Calu3 (cell line): ENCODE data around the gene CREBRF. TPM values are rescaled to one million over a fixed set of nuclear protein-coding genes. Genes with fewer than 3 reads are reported as not detected.
A peak's percentile ranks its signal among the peaks of the same experiment; 100 is the strongest.

Experiments
- BruUV-seq: library from RNA; stranded (reverse); fragments of 400-500 nt; replicated peaks from 2 replicates; lab custom pipeline; 2021; lab: Mats Ljungman, UMichigan
- CTCF ChIA-PET: fragments of 300-600 bp; sonication (Branson Sonifier 250); formaldehyde crosslinking; loops from one replicate; lab custom pipeline; 2022; ENCODE audit warnings: antibody characterized with exemption; lab: Charles Lee
- DNase-seq: peaks from one replicate; pipeline ENCODE4 v3.0.0; 2022
- H3K27ac Mint-ChIP-seq: one replicate; pipeline ENCODE4 v1.8.0; 2022; ENCODE audit warnings: mixed read lengths; ENCODE audit not compliant: unreplicated experiment
- H3K27me3 Mint-ChIP-seq: one replicate; pipeline ENCODE4 v1.8.0; 2022; ENCODE audit warnings: mixed read lengths; ENCODE audit not compliant: unreplicated experiment
- H3K36me3 Mint-ChIP-seq: one replicate; pipeline ENCODE4 v1.8.0; 2022; ENCODE audit warnings: mild to moderate bottlenecking, moderate library complexity, mixed read lengths; ENCODE audit not compliant: insufficient read depth, unreplicated experiment
- H3K4me1 Mint-ChIP-seq: one replicate; pipeline ENCODE4 v1.8.0; 2022; ENCODE audit warnings: mild to moderate bottlenecking, low read depth, mixed read lengths; ENCODE audit not compliant: unreplicated experiment
- H3K4me3 Mint-ChIP-seq: one replicate; pipeline ENCODE4 v1.8.0; 2022; ENCODE audit warnings: mild to moderate bottlenecking, low read depth, moderate library complexity, mixed read lengths; ENCODE audit not compliant: unreplicated experiment
- H3K9me3 Mint-ChIP-seq: one replicate; pipeline ENCODE4 v1.8.0; 2022; ENCODE audit warnings: low read depth, mixed read lengths; ENCODE audit not compliant: unreplicated experiment
- CTCF ChIP-seq: fragments of 200-600 bp; IDR thresholded peaks from one replicate; pipeline ENCODE4 v1.8.0; 2022; ENCODE audit warnings: antibody characterized with exemption; ENCODE audit not compliant: unreplicated experiment
- intact Hi-C: fragments of 100-400 bp; cut with micrococcal nuclease; formaldehyde crosslinking; loops from one replicate; pipeline ENCODE4 v1.10.0; 2022; ENCODE audit not compliant: unreplicated experiment
- total RNA-seq: library from RNA; stranded (reverse); gene quantifications from 2 replicates; pipeline ENCODE4 v1.2.3, GENCODE V29; 2022

The CREBRF gene
- total RNA-seq, 1 experiment from 2014 or later: 18.2 TPM

GRCh38 chr5:173175523-173175922 lies 119.4 kb downstream of the CREBRF start:
- Mint-ChIP-seq H3K36me3 (no peaks in the 10 kb centered on the region), H3K9me3 (no peaks in the 10 kb centered on the region), H3K4me1 (no peaks in the 10 kb centered on the region), H3K27me3 (peaks cover 37% of the 10 kb centered on the region), H3K27ac (no peak overlapping the region), H3K4me3 (no peak overlapping the region)
- no peak for DNase-seq
- BruUV-seq: no TSS peak
- CTCF ChIA-PET: no interaction called here
- intact Hi-C loops: no loop called here
- TF ChIP-seq CTCF: no peak

- CTCF ChIA-PET: interaction anchor here (1.0 kb wide), 1 partner anchor 65 kb away, joined by 3 read pairs; no protein-coding TSS in a partner anchor
- no peak for DNase-seq
- no peak overlapping the region for H3K27ac Mint-ChIP-seq
- H3K4me1 Mint-ChIP-seq: no peaks in the 10 kb centered on the region
- TF ChIP-seq CTCF: no peak
- intact Hi-C loops: no loop called here
- peaks cover 43% of the 10 kb centered on the region for H3K27me3 Mint-ChIP-seq
- no peak overlapping the region for H3K4me3 Mint-ChIP-seq
- no TSS peak for BruUV-seq
- H3K9me3 Mint-ChIP-seq: no peaks in the 10 kb centered on the region
- H3K36me3 Mint-ChIP-seq: no peaks in the 10 kb centered on the region
Measured at GRCh38 chr5:173178369-173178910, 122.3 kb downstream of the CREBRF start.

- intact Hi-C loops: no loop called here
- H3K27ac Mint-ChIP-seq: no peak overlapping the region
- H3K4me3 Mint-ChIP-seq: no peak overlapping the region
- CTCF ChIA-PET: interaction anchor here (0.5 to 1.4 kb wide), 3 partner anchors 8 to 21 kb away, joined by 3 to 4 read pairs (median 3); no protein-coding TSS in a partner anchor
- TF ChIP-seq CTCF: no peak
- H3K27me3 Mint-ChIP-seq: peaks cover 50% of the 10 kb centered on the region
- DNase-seq: no peak
- no peaks in the 10 kb centered on the region for H3K36me3 Mint-ChIP-seq
- H3K9me3 Mint-ChIP-seq: no peaks in the 10 kb centered on the region
- no TSS peak for BruUV-seq
- no peaks in the 10 kb centered on the region for H3K4me1 Mint-ChIP-seq
Measured at GRCh38 chr5:173180331-173180730, 124.2 kb downstream of the CREBRF start.

- no peak overlapping the region for H3K4me3 Mint-ChIP-seq
- CTCF ChIA-PET: interaction anchor here (0.5 to 1.4 kb wide), 5 partner anchors 13 to 208 kb away, joined by 3 to 4 read pairs (median 4); partner anchors contain the start of gene ATP6V0E1
- intact Hi-C loops: no loop called here
- DNase-seq: peak; percentile 55
- no peaks in the 10 kb centered on the region for H3K4me1 Mint-ChIP-seq
- no TSS peak for BruUV-seq
- H3K36me3 Mint-ChIP-seq: no peaks in the 10 kb centered on the region
- H3K9me3 Mint-ChIP-seq: no peaks in the 10 kb centered on the region
- peak; percentile 47 for TF ChIP-seq CTCF
- H3K27ac Mint-ChIP-seq: no peak overlapping the region
- peaks cover 45% of the 10 kb centered on the region for H3K27me3 Mint-ChIP-seq
Measured at GRCh38 chr5:173187054-173187743, 131.0 kb downstream of the CREBRF start.
